ACC112 (cell line): ENCODE results near the gene MAGEB2.
"Not testable (repeated sequence)": the region's sequence is repeated elsewhere in the genome, so short reads cannot be mapped to it uniquely, and the experiment has no call there.

Experiments used
- H2AFZ ChIP-seq: fragments of 200-600 bp; sonication (generic); one replicate; pipeline ENCODE4 v1.6.0; 2017; ENCODE audit warnings: antibody characterized with exemption, low read length; ENCODE audit not compliant: unreplicated experiment
- H3K27ac ChIP-seq: fragments of 200-600 bp; sonication (generic); 2 replicates; pipeline ENCODE4 v1.5.1; 2014; ENCODE audit warnings: low read depth, mild to moderate bottlenecking, antibody characterized with exemption, low read length, moderate library complexity
- H3K27me3 ChIP-seq: fragments of 200-600 bp; sonication (generic); 2 replicates; pipeline ENCODE4 v1.6.1; 2014; ENCODE audit warnings: mild to moderate bottlenecking, antibody characterized with exemption, low read length, moderate library complexity, mixed read lengths; ENCODE audit not compliant: insufficient read depth
- H3K36me3 ChIP-seq: fragments of 200-600 bp; sonication (generic); 2 replicates; pipeline ENCODE4 v1.6.1; 2016; ENCODE audit warnings: mild to moderate bottlenecking, antibody characterized with exemption, low read length, moderate library complexity, mixed read lengths; ENCODE audit not compliant: insufficient read depth
- H3K4me1 ChIP-seq: fragments of 200-600 bp; sonication (generic); one replicate; pipeline ENCODE4 v1.6.1; 2016; ENCODE audit warnings: low read length, mixed read lengths; ENCODE audit not compliant: insufficient read depth, unreplicated experiment, control insufficient read depth
- H3K4me3 ChIP-seq: fragments of 200-600 bp; sonication (generic); 2 replicates; pipeline ENCODE4 v1.5.1; 2014; ENCODE audit warnings: mild to moderate bottlenecking, low read depth, low read length
- H3K79me2 ChIP-seq: fragments of 200-600 bp; sonication (generic); one replicate; pipeline ENCODE4 v1.6.0; 2016; ENCODE audit warnings: low read length; ENCODE audit not compliant: control insufficient read depth, unreplicated experiment, insufficient read depth

Gene MAGEB2

GRCh38 chrX:30215357-30215843 lies at the start of gene MAGEB2:
Gene MAGEB2, plus strand, starts transcription at chrX:30215563. Its CDS starts 3,018 bp downstream, at chrX:30218581.
- Histone ChIP-seq H3K4me1 (no peaks in the 10 kb centered on the region), H3K27ac (no peak within 1 kb of the TSS), H2AFZ (no peak within 1 kb of the TSS), H3K79me2 (no peaks in the 10 kb centered on the region), H3K27me3 (no peaks in the 10 kb centered on the region), H3K36me3 (no peaks in the 10 kb centered on the region), H3K4me3 (no peak within 1 kb of the TSS)

- H3K79me2 ChIP-seq: no peaks in the 10 kb centered on the region
- H3K4me1 ChIP-seq: no peaks in the 10 kb centered on the region
- no peaks in the 10 kb centered on the region for H3K27me3 ChIP-seq
- no peak overlapping the region for H3K4me3 ChIP-seq
- no peak overlapping the region for H2AFZ ChIP-seq
- no peaks in the 10 kb centered on the region for H3K36me3 ChIP-seq
- H3K27ac ChIP-seq: no peak overlapping the region
Observed at GRCh38 chrX:30170900-30171299, 44.5 kb upstream of the MAGEB2 start.

- Histone ChIP-seq H2AFZ (peak overlapping the region; percentile 25), H3K27ac (no peak overlapping the region), H3K4me3 (peak overlapping the region; percentile 22; the same call in 1 of the 2 replicates), H3K4me1 (peaks cover 3% of the 10 kb centered on the region), H3K79me2 (no peaks in the 10 kb centered on the region), H3K27me3 (no peaks in the 10 kb centered on the region), H3K36me3 (no peaks in the 10 kb centered on the region)
Observed at GRCh38 chrX:30181353-30181752, 34.0 kb upstream of the MAGEB2 start.

GRCh38 chrX:30183554-30183953 lies 31.8 kb upstream of the MAGEB2 start:
- H3K27me3 ChIP-seq: no peaks in the 10 kb centered on the region; the same call in 1 of the 2 replicates
- H2AFZ ChIP-seq: no peak overlapping the region
- H3K27ac ChIP-seq: no peak overlapping the region
- no peaks in the 10 kb centered on the region for H3K36me3 ChIP-seq
- peaks cover 3% of the 10 kb centered on the region for H3K4me1 ChIP-seq
- no peak overlapping the region for H3K4me3 ChIP-seq
- H3K79me2 ChIP-seq: no peaks in the 10 kb centered on the region

- Histone ChIP-seq H3K27ac (no peak overlapping the region), H3K4me1 (no peaks in the 10 kb centered on the region), H3K79me2 (no peaks in the 10 kb centered on the region), H3K4me3 (no peak overlapping the region), H3K27me3 (peaks cover 10% of the 10 kb centered on the region; the same call in 1 of the 2 replicates), H3K36me3 (no peaks in the 10 kb centered on the region), H2AFZ (no peak overlapping the region)
Observed at GRCh38 chrX:30190426-30190825, 24.9 kb upstream of the MAGEB2 start.

GRCh38 chrX:30193910-30194309 lies 21.5 kb upstream of the MAGEB2 start:
- H3K27me3 ChIP-seq, H3K4me1 ChIP-seq, H3K36me3 ChIP-seq, H2AFZ ChIP-seq, H3K79me2 ChIP-seq, H3K4me3 ChIP-seq, H3K27ac ChIP-seq: not testable (repeated sequence)

- H2AFZ ChIP-seq: no peak overlapping the region
- H3K4me1 ChIP-seq: no peaks in the 10 kb centered on the region
- no peak overlapping the region for H3K27ac ChIP-seq
Observed at GRCh38 chrX:30196322-30196721, 19.0 kb upstream of the MAGEB2 start.

GRCh38 chrX:30212172-30212571 lies 3.2 kb upstream of the MAGEB2 start:
- Histone ChIP-seq H2AFZ (no peak overlapping the region), H3K4me3 (no peak overlapping the region), H3K36me3 (no peaks in the 10 kb centered on the region), H3K27me3 (no peaks in the 10 kb centered on the region), H3K4me1 (no peaks in the 10 kb centered on the region), H3K27ac (no peak overlapping the region), H3K79me2 (no peaks in the 10 kb centered on the region)

More at GRCh38 chrX:30196322-30196721, 19.0 kb upstream of the MAGEB2 start:
- H3K36me3 ChIP-seq: no peaks in the 10 kb centered on the region
- H3K79me2 ChIP-seq: no peaks in the 10 kb centered on the region
- peaks cover 6% of the 10 kb centered on the region; the same call in 1 of the 2 replicates for H3K27me3 ChIP-seq
- no peak overlapping the region for H3K4me3 ChIP-seq

GRCh38 chrX:30217465-30217864 lies 2.1 kb downstream of the MAGEB2 start:
- no peak overlapping the region for H3K27ac ChIP-seq
- no peaks in the 10 kb centered on the region for H3K79me2 ChIP-seq
- no peak overlapping the region for H2AFZ ChIP-seq
- H3K4me3 ChIP-seq: no peak overlapping the region
- H3K36me3 ChIP-seq: no peaks in the 10 kb centered on the region
- H3K27me3 ChIP-seq: no peaks in the 10 kb centered on the region
- H3K4me1 ChIP-seq: no peaks in the 10 kb centered on the region

GRCh38 chrX:30219372-30219771 lies 4.0 kb downstream of the MAGEB2 start:
- Histone ChIP-seq H3K4me3 (no peak overlapping the region), H3K27ac (no peak overlapping the region), H3K36me3 (no peaks in the 10 kb centered on the region), H3K79me2 (no peaks in the 10 kb centered on the region), H2AFZ (no peak overlapping the region), H3K4me1 (no peaks in the 10 kb centered on the region), H3K27me3 (no peaks in the 10 kb centered on the region)

- Histone ChIP-seq H3K27me3 (no peaks in the 10 kb centered on the region), H3K79me2 (no peaks in the 10 kb centered on the region), H2AFZ (no peak overlapping the region), H3K4me3 (no peak overlapping the region), H3K4me1 (no peaks in the 10 kb centered on the region), H3K27ac (no peak overlapping the region), H3K36me3 (no peaks in the 10 kb centered on the region)
Observed at GRCh38 chrX:30220661-30221060, 5.3 kb downstream of the MAGEB2 start.
